ENCODE results near the gene JAZF1. TPM values are rescaled to one million over a fixed set of nuclear protein-coding genes. Genes with fewer than 3 reads are reported as not detected.

Gene JAZF1
- total and polyA plus RNA-seq, 9 of the 15 experiments (the other 6 are each of a cell fraction or from before 2014, with no cell fraction given): 0.04 to 0.64 (median 0.11) TPM; not detected in 3

DNA sequence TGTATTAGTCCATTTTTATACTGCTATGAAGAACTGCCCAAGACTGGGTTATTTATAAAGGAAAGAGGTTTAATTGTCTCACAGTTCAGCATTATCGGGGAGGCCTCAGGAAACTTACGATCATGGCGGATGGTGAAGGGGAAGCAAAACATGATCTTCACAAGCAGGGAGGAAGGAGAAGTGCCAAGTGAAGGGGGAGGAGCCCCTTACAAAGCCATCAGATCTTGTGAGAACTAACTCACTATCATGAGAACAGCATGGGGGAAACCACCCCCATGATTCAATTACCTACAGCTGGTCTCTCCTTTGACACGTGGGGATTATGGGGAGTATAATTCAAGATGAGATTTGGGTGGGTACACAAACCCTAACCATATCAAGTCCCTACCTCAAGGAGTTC lies 85.4 kb downstream of the JAZF1 start:
- in situ Hi-C loops (cut with MboI): no loop called here
- Histone ChIP-seq H4K20me1 (replicated peaks; ENCODE audit: control insufficient read depth, insufficient read depth, low read length) (no peaks in the 10 kb centered on the region), H3K27me3 (ENCODE audit: control insufficient read depth in 2 of 2, insufficient read depth in 2 of 2, low read length in 2 of 2) (peaks cover 3 to 22% of the 10 kb centered on the region in 2 experiments; a peak in 2 of 5 replicates), H3K27ac (ENCODE audit: extremely low read depth, low read depth, low read length) (no peak overlapping the region), H3K9me3 (replicated peaks; ENCODE audit: control insufficient read depth, insufficient read depth, low read depth, low read length) (no peaks in the 10 kb centered on the region), H3K4me2 (ENCODE audit: insufficient read depth, low read length) (no peak overlapping the region), H2AFZ (ENCODE audit: low read depth, low read length) (no peak overlapping the region), H3K4me1 (replicated peaks in 1 of 2; ENCODE audit: control insufficient read depth in 2 of 2, insufficient read depth in 2 of 2, low read length in 2 of 2) (no peaks in the 10 kb centered on the region), H3K4me3 (no peak overlapping the region), H3K36me3 (ENCODE audit: control insufficient read depth, insufficient read depth, low read length) (no peaks in the 10 kb centered on the region), H3K9me1 (ENCODE audit: control insufficient read depth, insufficient read depth, low read length) (no peaks in the 10 kb centered on the region), H3K9ac (ENCODE audit: insufficient read depth in 1 of 2, low read depth in 2 of 2, low read length in 2 of 2) (no peak overlapping the region), H3K79me2 (ENCODE audit: control insufficient read depth, insufficient read depth, low read length) (no peaks in the 10 kb centered on the region)
- WGBS (ENCODE audit: insufficient coverage, low coverage, missing lambda C conversion rate): 2% methylated on average over 4 of the region's 4 CpGs
- no peak for ATAC-seq
- TF ChIP-seq NCOA2 (IDR thresholded peaks at IDR 0.05; ENCODE audit: partially characterized antibody in 2 of 2) (no peak), L3MBTL2 (IDR thresholded peaks at IDR 0.05) (no peak), RB1 (IDR thresholded peaks at IDR 0.05; ENCODE audit: low read depth) (no peak), ZNF224 (CRISPR knock-in tag; IDR thresholded peaks at IDR 0.05) (no peak), MTA2 (IDR thresholded peaks at IDR 0.05; ENCODE audit: low read depth) (no peak), CXXC5 (CRISPR knock-in tag; IDR thresholded peaks at IDR 0.05) (no peak), SIRT6 (IDR thresholded peaks at IDR 0.05; ENCODE audit: low read depth, low read length) (no peak), KAT2B (IDR thresholded peaks at IDR 0.05; ENCODE audit: low read depth, low read length) (no peak), MTF1 (CRISPR knock-in tag; IDR thresholded peaks at IDR 0.05; ENCODE audit: borderline replicate concordance) (no peak), BRD4 (IDR thresholded peaks at IDR 0.05) (no peak), E2F3 (CRISPR knock-in tag; IDR thresholded peaks at IDR 0.05) (no peak), ELF2 (CRISPR knock-in tag; IDR thresholded peaks at IDR 0.05) (no peak), NR2C2 (CRISPR knock-in tag; IDR thresholded peaks at IDR 0.05) (no peak), NR2C2 (tag; IDR thresholded peaks at IDR 0.05) (no peak), ZNF324 (CRISPR knock-in tag; IDR thresholded peaks at IDR 0.05) (no peak), U2AF1 (optimal IDR thresholded peaks at IDR 0.05; ENCODE audit: low read depth, low read length) (no peak), ZNF232 (CRISPR knock-in tag; IDR thresholded peaks at IDR 0.05) (no peak), EWSR1 (IDR thresholded peaks at IDR 0.05; ENCODE audit: borderline replicate concordance, low read depth, partially characterized antibody) (no peak), ZBED1 (IDR thresholded peaks at IDR 0.05) (no peak), ZNF197 (CRISPR knock-in tag; IDR thresholded peaks at IDR 0.05; ENCODE audit: low read depth) (no peak), WHSC1 (IDR thresholded peaks at IDR 0.05; ENCODE audit: low read length) (no peak)
- intact Hi-C loops (cut with micrococcal nuclease): no loop called here
- POLR2A ChIA-PET: no interaction called here
- no peak for FAIRE-seq
- DNase-seq (ENCODE audit: extremely low read depth in 1 of 4, low spot score in 3 of 4): no peak
- no TSS peak for BruUV-seq (replicated peaks)
- CTCF ChIA-PET (ENCODE audit: low intra/inter-chr PET ratio): interaction anchor here (0.6 kb wide), 1 partner anchor 174 kb away, joined by 3 read pairs; no protein-coding TSS in a partner anchor

Data from K562 (cell line).